HepG2 (cell line): ENCODE results near the gene METAP1. TPM values are rescaled to one million over a fixed set of nuclear protein-coding genes. Genes with fewer than 3 reads are reported as not detected.

Source experiments
- ATAD3A ChIP-seq: sonication (generic); formaldehyde crosslinking; IDR thresholded peaks from 2 replicates; pipeline ENCODE4 v1.4.0; 2020; ENCODE audit warnings: missing genetic modification reagents
- CREM ChIP-seq, 2 experiments: sonication (generic) in 1 of 2; formaldehyde crosslinking in 1 of 2; IDR thresholded peaks; 2 replicates each; pipeline versions ENCODE4 v1.4.0 to v1.6.1; 2016 to 2020; ENCODE audit warnings: antibody characterized with exemption in 1 of 2, mild to moderate bottlenecking in 1 of 2, missing genetic modification reagents in 1 of 2
- FIP1L1 ChIP-seq: fragments of 200-400 bp; formaldehyde crosslinking; IDR thresholded peaks from 2 replicates; pipeline ENCODE4 v1.6.1; 2018; ENCODE audit warnings: low read depth, mild to moderate bottlenecking, low read length, moderate library complexity, borderline replicate concordance; ENCODE audit not compliant: insufficient read depth
- ISL2 ChIP-seq: sonication (generic); formaldehyde crosslinking; IDR thresholded peaks from 2 replicates; pipeline ENCODE4 v1.5.0; 2020; ENCODE audit warnings: missing genetic modification reagents
- KAT2B ChIP-seq: fragments of 150-350 bp; IDR thresholded peaks from 2 replicates; pipeline ENCODE4 v1.6.1; 2014; ENCODE audit warnings: low read depth, low read length, borderline replicate concordance
- KLF9 ChIP-seq: IDR thresholded peaks from 2 replicates; pipeline ENCODE4 v1.6.1; 2016; ENCODE audit warnings: low read depth
- MTF1 ChIP-seq: sonication (generic); formaldehyde crosslinking; IDR thresholded peaks from 2 replicates; pipeline ENCODE4 v1.5.0; 2020; ENCODE audit warnings: missing genetic modification reagents
- NFIC ChIP-seq: IDR thresholded peaks from 2 replicates; pipeline ENCODE4 v1.6.1; 2012; ENCODE audit warnings: mild to moderate bottlenecking, low read length, inconsistent platforms
- RFX3 ChIP-seq: IDR thresholded peaks from 2 replicates; pipeline ENCODE4 v1.6.1; 2016; ENCODE audit warnings: missing biosample characterization, missing genetic modification reagents
- TAF1 ChIP-seq: sonication (generic); formaldehyde crosslinking; IDR thresholded peaks from 2 replicates; pipeline ENCODE4 v1.4.0; 2020; ENCODE audit warnings: missing genetic modification reagents
- THRA ChIP-seq: sonication (generic); formaldehyde crosslinking; IDR thresholded peaks from 2 replicates; pipeline ENCODE4 v1.4.0; 2020; ENCODE audit warnings: missing genetic modification reagents, borderline replicate concordance
- TRIM24 ChIP-seq: sonication (generic); formaldehyde crosslinking; IDR thresholded peaks from 2 replicates; pipeline ENCODE4 v1.8.0; 2022; ENCODE audit warnings: mild to moderate bottlenecking, missing genetic modification reagents
- ZNF121 ChIP-seq: sonication (generic); formaldehyde crosslinking; IDR thresholded peaks from 2 replicates; pipeline ENCODE4 v1.5.0; 2020; ENCODE audit warnings: mild to moderate bottlenecking, missing genetic modification reagents
- ZNF224 ChIP-seq: sonication (generic); formaldehyde crosslinking; IDR thresholded peaks from 2 replicates; pipeline ENCODE4 v1.5.0; 2020; ENCODE audit warnings: mild to moderate bottlenecking, missing genetic modification reagents
- ZNF317 ChIP-seq: sonication (generic); formaldehyde crosslinking; IDR thresholded peaks from 2 replicates; pipeline ENCODE4 v1.5.0; 2020; ENCODE audit warnings: mild to moderate bottlenecking, missing genetic modification reagents
- ZNF318 ChIP-seq: sonication (generic); formaldehyde crosslinking; IDR thresholded peaks from 2 replicates; pipeline ENCODE4 v1.4.0; 2020; ENCODE audit warnings: mild to moderate bottlenecking, missing genetic modification reagents
- ZNF530 ChIP-seq: sonication (generic); formaldehyde crosslinking; IDR thresholded peaks from 2 replicates; pipeline ENCODE4 v1.5.0; 2020; ENCODE audit warnings: low read depth, mild to moderate bottlenecking, missing genetic modification reagents
- ZNF570 ChIP-seq: sonication (generic); formaldehyde crosslinking; IDR thresholded peaks from 2 replicates; pipeline ENCODE4 v1.4.0; 2020; ENCODE audit warnings: mild to moderate bottlenecking, missing genetic modification reagents, borderline replicate concordance
- ZNF737 ChIP-seq: sonication (generic); formaldehyde crosslinking; IDR thresholded peaks from 2 replicates; pipeline ENCODE4 v1.5.0; 2020; ENCODE audit warnings: missing genetic modification reagents, mild to moderate bottlenecking, borderline replicate concordance
- polyA plus RNA-seq, 8 experiments: library from polyadenylated mRNA; depleted of rRNA in 3 of 8; stranded (reverse) in 7 of 8; unstranded in 1 of 8; fragments of >200 nt; fragmentation: Illumina TruSeq in 4 of 8; extraction: Trizol in 4 of 8; gene quantifications; 2 replicates each; pipeline versions ENCODE4 v1.2.1 to v1.2.3, GENCODE V29; 2011 to 2016; ENCODE audit warnings: low read depth in 4 of 8, missing spikeins in 1 of 8, mixed read lengths in 1 of 8; ENCODE audit not compliant: insufficient read depth in 1 of 8
- total RNA-seq, 5 experiments: library from RNA; depleted of rRNA; stranded (reverse); fragments of >200 nt; fragmentation: Illumina TruSeq; extraction: Trizol; gene quantifications; 2 replicates each; pipeline ENCODE4 v1.2.3, GENCODE V29; 2016; ENCODE audit warnings: low read depth in 1 of 5
- TF ChIP-seq, protein P1 (sequence below): sonication (generic); formaldehyde crosslinking; IDR thresholded peaks from 2 replicates; pipeline ENCODE4 v1.5.0; 2020; ENCODE audit warnings: missing genetic modification reagents

The METAP1 gene
- total and polyA plus RNA-seq, 2 of the 13 experiments (the other 11 are each of a cell fraction or from before 2014, with no cell fraction given) = 44.9 to 53.5 TPM

DNA sequence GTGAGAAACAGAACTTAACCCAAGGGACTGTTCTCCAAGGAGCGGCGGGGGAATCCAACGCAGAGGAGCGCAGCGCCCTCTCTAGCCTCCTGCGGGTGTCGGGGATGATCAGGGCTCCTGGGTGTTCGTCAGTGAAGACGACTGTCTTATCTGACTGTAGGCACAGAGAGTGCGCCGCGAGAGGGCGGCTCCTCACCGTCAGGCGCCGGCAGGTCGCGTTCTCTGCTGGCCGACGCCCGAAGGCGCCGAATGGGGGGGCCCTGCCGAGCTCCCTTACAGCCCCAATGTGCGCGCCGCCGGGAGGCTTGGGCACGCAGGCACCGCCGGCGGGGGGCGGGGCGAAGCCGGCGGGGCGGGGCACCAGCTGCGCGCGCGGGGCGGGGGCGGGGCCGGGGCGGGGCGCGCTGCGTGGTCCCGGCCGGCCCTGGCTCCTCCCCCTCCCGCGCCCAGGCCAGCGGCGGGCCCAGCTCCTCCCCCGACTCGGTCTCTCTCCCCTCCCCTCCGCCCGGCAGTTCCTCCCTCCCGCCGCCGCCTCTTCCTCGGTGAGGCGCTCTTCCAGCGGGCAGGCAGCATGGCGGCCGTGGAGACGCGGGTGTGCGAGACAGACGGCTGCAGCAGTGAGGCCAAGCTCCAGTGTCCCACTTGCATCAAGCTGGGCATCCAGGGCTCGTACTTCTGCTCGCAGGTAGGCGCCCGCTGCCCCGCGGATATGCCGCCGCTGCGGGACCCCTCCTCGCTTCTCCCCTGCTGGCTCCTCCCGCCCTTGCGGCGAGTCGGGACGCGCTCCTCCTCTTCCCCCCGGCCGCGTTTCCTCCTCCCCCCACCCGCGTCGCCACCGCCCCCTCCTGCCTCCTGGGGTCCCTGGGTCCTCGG lies at the start of gene METAP1 (continued):
- TF ChIP-seq TAF1 (CRISPR knock-in tag) = peak; percentile 84
- TF ChIP-seq KAT2B = no peak
- TF ChIP-seq, protein P1, sequence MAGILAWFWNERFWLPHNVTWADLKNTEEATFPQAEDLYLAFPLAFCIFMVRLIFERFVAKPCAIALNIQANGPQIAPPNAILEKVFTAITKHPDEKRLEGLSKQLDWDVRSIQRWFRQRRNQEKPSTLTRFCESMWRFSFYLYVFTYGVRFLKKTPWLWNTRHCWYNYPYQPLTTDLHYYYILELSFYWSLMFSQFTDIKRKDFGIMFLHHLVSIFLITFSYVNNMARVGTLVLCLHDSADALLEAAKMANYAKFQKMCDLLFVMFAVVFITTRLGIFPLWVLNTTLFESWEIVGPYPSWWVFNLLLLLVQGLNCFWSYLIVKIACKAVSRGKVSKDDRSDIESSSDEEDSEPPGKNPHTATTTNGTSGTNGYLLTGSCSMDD (CRISPR knock-in tag) = no peak
- no peak for TF ChIP-seq KLF9
- no peak for TF ChIP-seq ZNF121 (CRISPR knock-in tag)
- TF ChIP-seq FIP1L1 = no peak
- TF ChIP-seq ZNF737 (CRISPR knock-in tag) = no peak
- no peak for TF ChIP-seq NFIC
- no peak for TF ChIP-seq CREM (IDR thresholded peaks at IDR 0.05)
- no peak for TF ChIP-seq CREM (CRISPR knock-in tag; IDR thresholded peaks at IDR 0.05)
- TF ChIP-seq ZNF530 (CRISPR knock-in tag) = no peak
- peak; percentile 31; the same call in 1 of the 2 replicates for TF ChIP-seq THRA
- no peak for TF ChIP-seq ZNF318 (CRISPR knock-in tag)
- TF ChIP-seq ISL2 (CRISPR knock-in tag) = peak; percentile 55
- TF ChIP-seq ZNF224 (CRISPR knock-in tag) = peak; percentile 49; the same call in 1 of the 2 replicates
- TF ChIP-seq RFX3 (CRISPR knock-in tag) = no peak
- TF ChIP-seq ZNF317 = peak; percentile 43; the same call in 1 of the 2 replicates
- no peak for TF ChIP-seq TRIM24
- no peak for TF ChIP-seq MTF1 (CRISPR knock-in tag)
- TF ChIP-seq ZNF570 (CRISPR knock-in tag) = no peak
- no peak for TF ChIP-seq ATAD3A
